Measurements from ENCODE around the gene RETN. TPM values are rescaled to one million over a fixed set of nuclear protein-coding genes. Genes with fewer than 3 reads are reported as not detected.

Gene RETN
- polyA plus RNA-seq, 3 donors = 42.1 to 119 (median 60.0) TPM

DNA sequence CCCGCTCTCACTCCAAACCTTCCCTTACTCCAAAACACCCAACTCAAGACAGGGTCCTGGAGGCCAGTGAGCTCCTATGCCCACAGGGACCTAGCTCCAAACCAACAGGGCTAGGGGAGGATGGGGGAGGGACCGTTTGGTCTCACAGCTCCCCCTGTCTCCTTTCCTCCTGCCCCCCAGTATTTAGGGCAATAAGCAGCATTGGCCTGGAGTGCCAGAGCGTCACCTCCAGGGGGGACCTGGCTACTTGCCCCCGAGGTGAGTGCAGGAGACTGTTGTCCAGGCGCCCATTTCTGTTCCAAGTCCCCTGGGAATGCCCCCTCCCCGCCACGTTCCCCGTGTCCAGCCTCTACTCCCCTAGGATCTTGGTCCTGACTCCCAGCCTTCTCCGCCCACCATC is 792 bp downstream of the RETN start:
- H3K36me3 ChIP-seq (replicated peaks in 1 of 2; ENCODE audit: control insufficient read depth in 1 of 2, insufficient read depth in 2 of 2, low read length in 2 of 2) = no peaks in the 10 kb centered on the region
- peaks cover 37 to 59% of the 10 kb centered on the region in 2 donors for H3K4me1 ChIP-seq (ENCODE audit: control insufficient read depth in 1 of 2, insufficient read depth in 2 of 2, low read length in 2 of 2)
- peak overlapping the region; percentile 58 for H2AFZ ChIP-seq (ENCODE audit: insufficient read depth, low read depth, low read length, poor library complexity, severe bottlenecking)
- H3K9me3 ChIP-seq (replicated peaks in 1 of 2; ENCODE audit: control insufficient read depth in 1 of 2, insufficient read depth in 1 of 2, low read length in 2 of 2) = peaks cover 7 to 13% of the 10 kb centered on the region in 2 donors
- peaks cover 15% of the 10 kb centered on the region for H3K79me2 ChIP-seq (ENCODE audit: insufficient read depth, low read length)
- TF ChIP-seq CTCF (IDR thresholded peaks at IDR 0.05) = no peak
- peak overlapping the region; percentile 1 to 71 (median 37) for H3K4me3 ChIP-seq (replicated peaks in 1 of 3; ENCODE audit: low read depth in 2 of 3, low read length in 3 of 3)
- Mint-ChIP-seq H3K36me3 (peaks cover 2 to 5% of the 10 kb centered on the region in 2 donors), H3K27ac (peak overlapping the region; percentile 59 to 93 (median 82)), H3K27me3 (ENCODE audit: low read depth in 3 of 3) (peaks cover 0 to 5% (median 0%) of the 10 kb centered on the region in 3 donors), H3K4me3 (peak overlapping the region; percentile 72 to 92), H3K9me3 (peaks cover 11 to 19% (median 13%) of the 10 kb centered on the region in 7 donors), H3K4me1 (peaks cover 55% of the 10 kb centered on the region)
- DNase-seq = no peak
- H3K4me2 ChIP-seq (replicated peaks; ENCODE audit: extremely low read depth, low read length, poor library complexity, severe bottlenecking) = peak overlapping the region; percentile 72
- peak overlapping the region; percentile 52 for H3K9ac ChIP-seq (ENCODE audit: insufficient read depth, low read length, poor library complexity, severe bottlenecking)
- peak overlapping the region; percentile 70 to 87 for H3K27ac ChIP-seq (ENCODE audit: low read depth in 1 of 2, low read length in 2 of 2)
- no peaks in the 10 kb centered on the region for H3K27me3 ChIP-seq (ENCODE audit: control insufficient read depth in 2 of 2, insufficient read depth in 2 of 2, low read length in 2 of 2)
- 21% methylated on average over 7 of the region's 9 CpGs for WGBS (ENCODE audit: insufficient coverage)
- intact Hi-C loops (cut with micrococcal nuclease) = no loop called here
- H4K20me1 ChIP-seq (ENCODE audit: insufficient read depth, low read length) = no peaks in the 10 kb centered on the region

DNA sequence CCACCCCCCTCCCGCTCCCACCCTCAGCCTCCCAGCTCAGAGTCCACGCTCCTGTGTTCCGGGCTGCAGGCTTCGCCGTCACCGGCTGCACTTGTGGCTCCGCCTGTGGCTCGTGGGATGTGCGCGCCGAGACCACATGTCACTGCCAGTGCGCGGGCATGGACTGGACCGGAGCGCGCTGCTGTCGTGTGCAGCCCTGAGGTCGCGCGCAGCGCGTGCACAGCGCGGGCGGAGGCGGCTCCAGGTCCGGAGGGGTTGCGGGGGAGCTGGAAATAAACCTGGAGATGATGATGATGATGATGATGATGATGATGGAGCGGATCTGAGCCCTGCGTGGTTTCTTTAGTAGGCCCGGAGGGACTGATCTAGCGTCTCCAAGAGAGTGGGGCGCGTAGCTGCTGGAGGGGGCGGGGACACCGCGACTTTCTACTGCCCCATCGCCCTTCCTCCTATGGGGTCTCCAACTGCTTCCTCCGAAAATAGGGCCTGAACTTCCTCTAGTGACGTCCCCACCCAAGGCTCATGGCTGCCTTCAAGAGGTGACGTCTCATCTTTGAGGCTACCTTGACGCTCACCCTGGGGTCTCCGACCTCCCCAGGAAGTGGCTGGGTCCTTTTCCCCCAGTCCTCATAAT is 1.4 kb downstream of the RETN start:
- WGBS (ENCODE audit: insufficient coverage) = 1% methylated on average over 35 of the region's 43 CpGs
- H3K27me3 ChIP-seq (ENCODE audit: control insufficient read depth in 2 of 2, insufficient read depth in 2 of 2, low read length in 2 of 2) = no peaks in the 10 kb centered on the region
- peaks cover 60% of the 10 kb centered on the region for H3K4me1 Mint-ChIP-seq
- peaks cover 7 to 13% of the 10 kb centered on the region in 2 donors for H3K9me3 ChIP-seq (replicated peaks in 1 of 2; ENCODE audit: control insufficient read depth in 1 of 2, insufficient read depth in 1 of 2, low read length in 2 of 2)
- H3K4me2 ChIP-seq (replicated peaks; ENCODE audit: extremely low read depth, low read length, poor library complexity, severe bottlenecking) = peak overlapping the region; percentile 81
- peak overlapping the region; percentile 45 to 87 for H3K27ac ChIP-seq (ENCODE audit: low read depth in 1 of 2, low read length in 2 of 2)
- no peaks in the 10 kb centered on the region for H3K36me3 ChIP-seq (replicated peaks in 1 of 2; ENCODE audit: control insufficient read depth in 1 of 2, insufficient read depth in 2 of 2, low read length in 2 of 2)
- peaks cover 43 to 65% of the 10 kb centered on the region in 2 donors for H3K4me1 ChIP-seq (ENCODE audit: control insufficient read depth in 1 of 2, insufficient read depth in 2 of 2, low read length in 2 of 2)
- H3K79me2 ChIP-seq (ENCODE audit: insufficient read depth, low read length) = peaks cover 15% of the 10 kb centered on the region
- peaks cover 2 to 5% of the 10 kb centered on the region in 2 donors for H3K36me3 Mint-ChIP-seq
- intact Hi-C loops (cut with micrococcal nuclease) = no loop called here
- no peak for TF ChIP-seq CTCF (IDR thresholded peaks at IDR 0.05)
- peak overlapping the region; percentile 56 for H3K9ac ChIP-seq (ENCODE audit: insufficient read depth, low read length, poor library complexity, severe bottlenecking)
- H3K27ac Mint-ChIP-seq = peak overlapping the region; percentile 70 to 93 (median 90)
- peaks cover 0 to 5% (median 0%) of the 10 kb centered on the region in 3 donors for H3K27me3 Mint-ChIP-seq (ENCODE audit: low read depth in 3 of 3)
- peak overlapping the region; percentile 20 to 73 (median 32) for H3K4me3 ChIP-seq (replicated peaks in 1 of 3; ENCODE audit: low read depth in 2 of 3, low read length in 3 of 3)
- peaks cover 11 to 19% (median 13%) of the 10 kb centered on the region in 7 donors for H3K9me3 Mint-ChIP-seq
- peak; percentile 69 to 77 (median 73) for DNase-seq
- H4K20me1 ChIP-seq (ENCODE audit: insufficient read depth, low read length) = no peaks in the 10 kb centered on the region
- H2AFZ ChIP-seq (ENCODE audit: insufficient read depth, low read depth, low read length, poor library complexity, severe bottlenecking) = peak overlapping the region; percentile 71
- H3K4me3 Mint-ChIP-seq = peak overlapping the region; percentile 85 to 92
